Peyer's patch (tissue), 4 donors: Measurements from ENCODE around the gene GXYLT2.

Source experiments
- CTCF ChIP-seq, 6 experiments: fragments of 450-650 bp in 4 of 6; fragments of 200-600 bp in 2 of 6; sonication (generic) in 1 of 6; IDR thresholded peaks; one replicate each; pipeline ENCODE4 v1.5.1; 2017 to 2019; ENCODE audit warnings: antibody characterized with exemption in 6 of 6, mild to moderate bottlenecking in 3 of 6, moderate library complexity in 1 of 6
- POLR2A ChIP-seq, 2 donors: fragments of 450-650 bp; IDR thresholded peaks; one replicate each; pipeline ENCODE4 v1.5.1; 2017; ENCODE audit warnings: antibody characterized with exemption in 2 of 2, mild to moderate bottlenecking in 2 of 2, moderate library complexity in 2 of 2

GRCh38 chr3:72862314-72863090 is 25.3 kb upstream of the GXYLT2 start:
- no peak for TF ChIP-seq CTCF (IDR thresholded peaks at IDR 0.05)
- no peak for TF ChIP-seq POLR2A (IDR thresholded peaks at IDR 0.05)
